Body of pancreas (tissue), 4 donors: ENCODE measurements around the gene PEX5.

ENCODE experiments used
- POLR2A ChIP-seq, 3 donors: fragments of 450-650 bp; IDR thresholded peaks; one replicate each; pipeline ENCODE4 v1.6.1; 2016; ENCODE audit warnings: antibody characterized with exemption in 3 of 3, mild to moderate bottlenecking in 2 of 3
- TF ChIP-seq, protein P1 (sequence below), 7 experiments: fragments of 450-650 bp in 4 of 7; fragments of 200-600 bp in 3 of 7; sonication (generic) in 3 of 7; IDR thresholded peaks; one replicate each; pipeline ENCODE4 v1.5.1; 2016 to 2019; ENCODE audit warnings: antibody characterized with exemption in 7 of 7

GRCh38 chr12:7141351-7142005 lies 48.0 kb upstream of the PEX5 start:
- TF ChIP-seq, protein P1, sequence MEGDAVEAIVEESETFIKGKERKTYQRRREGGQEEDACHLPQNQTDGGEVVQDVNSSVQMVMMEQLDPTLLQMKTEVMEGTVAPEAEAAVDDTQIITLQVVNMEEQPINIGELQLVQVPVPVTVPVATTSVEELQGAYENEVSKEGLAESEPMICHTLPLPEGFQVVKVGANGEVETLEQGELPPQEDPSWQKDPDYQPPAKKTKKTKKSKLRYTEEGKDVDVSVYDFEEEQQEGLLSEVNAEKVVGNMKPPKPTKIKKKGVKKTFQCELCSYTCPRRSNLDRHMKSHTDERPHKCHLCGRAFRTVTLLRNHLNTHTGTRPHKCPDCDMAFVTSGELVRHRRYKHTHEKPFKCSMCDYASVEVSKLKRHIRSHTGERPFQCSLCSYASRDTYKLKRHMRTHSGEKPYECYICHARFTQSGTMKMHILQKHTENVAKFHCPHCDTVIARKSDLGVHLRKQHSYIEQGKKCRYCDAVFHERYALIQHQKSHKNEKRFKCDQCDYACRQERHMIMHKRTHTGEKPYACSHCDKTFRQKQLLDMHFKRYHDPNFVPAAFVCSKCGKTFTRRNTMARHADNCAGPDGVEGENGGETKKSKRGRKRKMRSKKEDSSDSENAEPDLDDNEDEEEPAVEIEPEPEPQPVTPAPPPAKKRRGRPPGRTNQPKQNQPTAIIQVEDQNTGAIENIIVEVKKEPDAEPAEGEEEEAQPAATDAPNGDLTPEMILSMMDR (IDR thresholded peaks at IDR 0.05) = no peak
- TF ChIP-seq POLR2A (IDR thresholded peaks at IDR 0.05) = no peak
